ENCODE results near the gene NSD1. TPM values are rescaled to one million over a fixed set of nuclear protein-coding genes. Genes with fewer than 3 reads are reported as not detected.

Gene NSD1
- total and polyA plus RNA-seq, 2 of the 8 experiments (the other 6 are each of a cell fraction or from before 2014, with no cell fraction given) = 22.8 to 168 TPM

- H2BK120ac ChIP-seq (replicated peaks; ENCODE audit: low read depth, low read length) = no peak overlapping the region
- WGBS, 2 experiments (ENCODE audit: extremely low coverage in 1 of 2, insufficient coverage in 1 of 2, insufficient read length in 1 of 2, insufficient replicate concordance in 2 of 2, low coverage in 1 of 2, low lambda C conversion rate in 2 of 2, missing lambda C conversion rate in 1 of 2) = 96% methylated on average over 8 of the region's 8 CpGs; no CpG with 5 or more reads in 1 of the 2 experiments
- H3K4me2 ChIP-seq (ENCODE audit: insufficient read depth in 1 of 2, low read depth in 2 of 2, low read length in 2 of 2) = no peak overlapping the region
- H3K79me2 ChIP-seq (ENCODE audit: control insufficient read depth in 1 of 2, insufficient read depth in 2 of 2, low read length in 2 of 2) = peaks cover 0 to 7% of the 10 kb centered on the region in 2 experiments; a peak in 1 of 4 replicates
- no peak overlapping the region for H4K91ac ChIP-seq (replicated peaks; ENCODE audit: insufficient read length, low read length)
- H3K18ac ChIP-seq (ENCODE audit: extremely low read depth, low read length) = no peak overlapping the region
- H2BK20ac ChIP-seq (ENCODE audit: low read length) = no peak overlapping the region
- H2AFZ ChIP-seq (ENCODE audit: low read length) = no peak overlapping the region
- no peaks in the 10 kb centered on the region for H3K27me3 ChIP-seq (replicated peaks in 1 of 4; ENCODE audit: control insufficient read depth in 3 of 4, extremely low read depth in 1 of 4, insufficient read depth in 3 of 4, low read length in 3 of 4)
- no peak overlapping the region for H3K56ac ChIP-seq (replicated peaks; ENCODE audit: insufficient read length, low read depth, low read length)
- POLR2A ChIA-PET (ENCODE audit: partially characterized antibody) = interaction anchor here (1.5 kb wide), 1 partner anchor 118 kb away, joined by 3 read pairs; no protein-coding TSS in a partner anchor
- H3K4me3 ChIP-seq (ENCODE audit: extremely low read depth in 1 of 4, insufficient read depth in 2 of 4, low read depth in 3 of 4, low read length in 4 of 4) = no peak overlapping the region
- no peak overlapping the region for H2BK15ac ChIP-seq (ENCODE audit: low read length)
- H2BK5ac ChIP-seq (ENCODE audit: low read depth, low read length) = no peak overlapping the region
- H3K27ac ChIP-seq (ENCODE audit: low read depth, low read length) = no peak overlapping the region
- no peaks in the 10 kb centered on the region for H3K4me1 ChIP-seq (replicated peaks in 1 of 4; ENCODE audit: control insufficient read depth in 3 of 4, insufficient read depth in 4 of 4, low read length in 3 of 4)
- DNase-seq (ENCODE audit: low read depth in 1 of 2, low spot score in 2 of 2) (no peak), FAIRE-seq (no peak)
- H4K20me1 ChIP-seq (replicated peaks in 1 of 2; ENCODE audit: control insufficient read depth in 1 of 2, insufficient read depth in 2 of 2, low read length in 2 of 2) = peaks cover 3 to 5% of the 10 kb centered on the region in 2 experiments
- H3K9ac ChIP-seq (replicated peaks in 1 of 4; ENCODE audit: extremely low read depth in 1 of 4, low read depth in 3 of 4, low read length in 3 of 4) = no peak overlapping the region
- no peak overlapping the region for H3K4ac ChIP-seq (replicated peaks; ENCODE audit: insufficient read length, low read depth, low read length)
- no peak overlapping the region for H4K5ac ChIP-seq (ENCODE audit: insufficient read length, low read depth, low read length)
- H3K14ac ChIP-seq (ENCODE audit: insufficient read length) = no peak overlapping the region
- no peak overlapping the region for H3K23ac ChIP-seq (ENCODE audit: insufficient read length)
- H3K36me3 ChIP-seq (ENCODE audit: control insufficient read depth in 2 of 4, insufficient read depth in 4 of 4, low read length in 3 of 4) = peaks cover 34 to 86% (median 61%) of the 10 kb centered on the region in 4 experiments
- no peaks in the 10 kb centered on the region for H3K23me2 ChIP-seq (ENCODE audit: low read depth, low read length)
- H2BK12ac ChIP-seq (ENCODE audit: low read depth, low read length) = no peak overlapping the region
- H4K8ac ChIP-seq (ENCODE audit: extremely low read depth, insufficient read depth, low read length) = no peak overlapping the region
- no peak overlapping the region for H2AK5ac ChIP-seq (ENCODE audit: low read depth, low read length)
- CTCF ChIA-PET (ENCODE audit: partially characterized antibody) = no interaction called here
- no peaks in the 10 kb centered on the region for H3K79me1 ChIP-seq (ENCODE audit: low read depth, low read length)
- no peaks in the 10 kb centered on the region for H3K9me3 ChIP-seq (ENCODE audit: insufficient read depth in 2 of 2, low read depth in 1 of 2, low read length in 1 of 2)
- TF ChIP-seq PHF8 (conservative IDR thresholded peaks at IDR 0.05; ENCODE audit: low read depth, low read length) = no peak
- no peak for TF ChIP-seq EP300 (IDR thresholded peaks at IDR 0.05; ENCODE audit: borderline replicate concordance in 1 of 2, low read depth in 2 of 2, low read length in 2 of 2)
Observed at GRCh38 chr5:177249761-177250537, 116.4 kb downstream of the NSD1 start.
